ENCODE data around the gene GSTT2.
"Not testable (repeated sequence)": the region's sequence is repeated elsewhere in the genome, so short reads cannot be mapped to it uniquely, and the experiment has no call there.

GSTT2 gene

GRCh38 chr22:23974836-23975352, 5.0 kb upstream of the GSTT2 start:
- not testable (repeated sequence) for DNase-seq

- not testable (repeated sequence) for DNase-seq
These were observed 2.6 kb upstream of the GSTT2 start for GRCh38 chr22:23977304-23977703.

- not testable (repeated sequence) for DNase-seq
These were observed 633 bp downstream of the GSTT2 start for GRCh38 chr22:23980567-23980966.

GRCh38 chr22:23984430-23984829, 4.5 kb downstream of the GSTT2 start:
- DNase-seq = peak; percentile 60

GRCh38 chr22:23986089-23986488, 6.2 kb downstream of the GSTT2 start:
- not testable (repeated sequence) for DNase-seq

GRCh38 chr22:23986538-23987178, 6.7 kb downstream of the GSTT2 start:
- not testable (repeated sequence) for DNase-seq

- DNase-seq = not testable (repeated sequence)
These were observed 9.8 kb downstream of the GSTT2 start for GRCh38 chr22:23989583-23990244.

- not testable (repeated sequence) for DNase-seq
These were observed 13.1 kb downstream of the GSTT2 start for GRCh38 chr22:23993080-23993479.

- DNase-seq = not testable (repeated sequence)
These were observed 13.7 kb downstream of the GSTT2 start for GRCh38 chr22:23993581-23994177.

- no peak for DNase-seq
These were observed 17.2 kb downstream of the GSTT2 start for GRCh38 chr22:23997092-23997491.

- not testable (repeated sequence) for DNase-seq
These were observed 19.8 kb downstream of the GSTT2 start for GRCh38 chr22:23999779-24000178.

- DNase-seq = no peak
These were observed 21.4 kb downstream of the GSTT2 start for GRCh38 chr22:24001314-24001713.

GRCh38 chr22:24002272-24002671, 22.3 kb downstream of the GSTT2 start:
- no peak for DNase-seq

GRCh38 chr22:24002851-24003250, 22.9 kb downstream of the GSTT2 start:
- no peak for DNase-seq

GRCh38 chr22:24003887-24004286, 24.0 kb downstream of the GSTT2 start:
- no peak for DNase-seq

GRCh38 chr22:24005201-24005600, 25.3 kb downstream of the GSTT2 start, which contains the start of gene GSTT4:
GSTT4 (minus strand) TSS chr22:24005453; CDS start chr22:24005356, 97 bp downstream.
- no peak for DNase-seq

GRCh38 chr22:24006207-24006913, 26.4 kb downstream of the GSTT2 start:
- DNase-seq = no peak

GRCh38 chr22:24006914-24007214, 26.9 kb downstream of the GSTT2 start:
- no peak for DNase-seq

GRCh38 chr22:24007253-24008021, 27.5 kb downstream of the GSTT2 start:
- no peak for DNase-seq

- DNase-seq = no peak
These were observed 28.0 kb downstream of the GSTT2 start for GRCh38 chr22:24008022-24008283.

- no peak for DNase-seq
These were observed 28.7 kb downstream of the GSTT2 start for GRCh38 chr22:24008381-24009226.
